ENCODE data around the gene HSH2D. TPM values are rescaled to one million over a fixed set of nuclear protein-coding genes. Genes with fewer than 3 reads are reported as not detected.

The HSH2D gene
- total RNA-seq, 2 experiments from 2014 or later: 101 to 110 TPM

Other genes with a start within 250 kb of the HSH2D start
- gene CYP4F2, start 245.6 kb upstream of the HSH2D start, total RNA-seq: not detected
- not detected for gene CYP4F11, start 209.2 kb upstream of the HSH2D start, total RNA-seq
- gene OR10H4, start 194.7 kb upstream of the HSH2D start, total RNA-seq: not detected
- gene TPM4, start 67.2 kb upstream of the HSH2D start, total RNA-seq: 100 to 1,000 TPM; 592 to 611 TPM
- gene RAB8A, start 31.8 kb upstream of the HSH2D start, total RNA-seq: 100 to 1,000 TPM; 141 to 147 TPM
- gene CIB3, start 29.8 kb downstream of the HSH2D start, total RNA-seq: not detected
- gene FAM32A, start 41.7 kb downstream of the HSH2D start, total RNA-seq: 10 to 100 TPM; 66.0 to 70.8 TPM
- gene AP1M1, start 54.2 kb downstream of the HSH2D start, total RNA-seq: 100 to 1,000 TPM; 131 to 151 TPM
- gene KLF2, start 181.1 kb downstream of the HSH2D start, total RNA-seq: 100 to 1,000 TPM; 410 to 423 TPM